NCI-H748 (cell line): ENCODE results near the gene SLC24A5.

Experiments used
- DNase-seq: peaks from one replicate; lab custom pipeline; 2025; ENCODE audit not compliant: unreplicated experiment; lab: John Stamatoyannopoulos, UW

The SLC24A5 gene

DNA sequence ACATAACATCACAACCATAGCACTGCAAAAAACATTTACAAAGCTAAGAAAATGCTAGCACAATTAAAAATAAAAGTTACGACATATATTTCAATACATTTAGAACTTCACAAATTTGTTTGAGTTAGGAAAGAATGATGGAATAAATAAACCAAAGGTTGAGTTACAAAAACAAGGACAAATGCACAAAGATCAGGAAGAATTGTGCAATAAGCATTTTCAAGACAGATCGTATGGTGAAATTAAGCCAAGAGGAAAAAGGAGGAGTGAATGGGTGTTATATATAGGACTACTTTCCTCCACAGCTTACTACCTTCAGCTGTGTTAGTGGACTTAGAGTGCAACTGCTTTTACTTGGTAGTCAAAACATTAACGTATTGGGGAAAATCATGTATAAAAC is 64.7 kb downstream of the SLC24A5 start:
- no peak for DNase-seq

GRCh38 chr15:48186271-48186670 is 65.5 kb downstream of the SLC24A5 start:
- DNase-seq, result no peak

GRCh38 chr15:48190932-48191573 is 70.3 kb downstream of the SLC24A5 start:
- DNase-seq, result peak; percentile 46

DNA sequence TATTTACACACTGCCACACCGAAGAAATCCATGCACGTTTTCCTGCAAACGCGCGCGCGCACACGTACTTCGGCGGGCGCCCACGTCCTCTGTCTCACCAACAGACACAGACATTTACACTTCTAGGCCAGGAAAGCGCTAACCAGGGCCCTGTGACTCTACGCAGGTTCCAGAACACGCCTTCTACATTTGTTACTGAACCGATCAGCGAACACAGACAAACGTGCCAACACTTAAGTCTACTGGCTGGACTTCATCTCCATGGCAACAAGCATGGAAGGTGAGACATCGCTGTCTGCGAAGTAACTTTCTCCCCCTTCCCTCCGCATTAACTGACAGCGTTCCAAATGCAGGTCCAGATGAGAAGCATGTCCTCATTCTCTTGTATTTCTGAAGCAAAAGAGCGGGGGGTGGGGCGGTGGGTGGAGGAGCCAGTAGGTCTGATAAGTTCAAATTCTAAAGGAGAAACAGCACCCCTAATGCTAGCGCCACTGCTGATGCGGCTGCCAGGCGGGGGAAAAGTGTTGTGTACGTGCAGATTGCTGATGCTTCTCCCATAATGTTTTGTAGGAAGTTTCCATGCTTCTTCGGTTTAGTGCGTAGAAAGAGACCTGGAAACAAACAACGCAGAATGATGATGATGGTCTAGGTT is 70.9 kb downstream of the SLC24A5 start, which contains the start of gene CTXN2:
Gene CTXN2, plus strand, starts transcription at position 92 of the 652 bp plus-strand sequence. CDS start 9,636 bp downstream, outside the sequence.
- peak; percentile 87 for DNase-seq
